ENCODE measurements around the gene FGGY. TPM values are rescaled to one million over a fixed set of nuclear protein-coding genes. Genes with fewer than 3 reads are reported as not detected.

FGGY gene
- total RNA-seq, 2 donors from 2014 or later: 14.1 to 14.8 TPM

DNA sequence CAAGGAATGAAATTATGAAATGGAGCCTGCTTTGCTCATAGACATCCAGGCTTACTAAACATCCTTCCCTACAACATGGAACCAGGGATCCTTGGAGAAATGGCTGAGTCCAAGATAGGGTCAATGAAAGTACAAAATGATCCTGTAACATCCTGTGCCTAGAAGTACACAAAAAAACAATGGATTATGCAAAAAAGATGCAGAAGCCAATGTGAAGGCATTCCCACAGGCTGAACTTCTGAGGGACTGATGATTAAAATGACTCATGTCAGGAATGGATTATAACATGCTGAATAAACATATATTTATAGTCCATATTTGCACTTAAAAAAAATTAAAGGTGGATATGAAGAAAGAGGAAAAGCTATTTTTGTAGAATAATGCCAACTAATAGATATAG, 507.4 kb downstream of the FGGY start:
- DNase-seq: no peak
- Mint-ChIP-seq H3K4me1 (no peaks in the 10 kb centered on the region), H3K4me3 (no peak overlapping the region), H3K27ac (no peak overlapping the region), H3K9me3 (no peaks in the 10 kb centered on the region), H3K36me3 (ENCODE audit: low read depth) (no peaks in the 10 kb centered on the region), H3K27me3 (ENCODE audit: insufficient read depth) (peaks cover 6% of the 10 kb centered on the region)
- TF ChIP-seq, protein P1, sequence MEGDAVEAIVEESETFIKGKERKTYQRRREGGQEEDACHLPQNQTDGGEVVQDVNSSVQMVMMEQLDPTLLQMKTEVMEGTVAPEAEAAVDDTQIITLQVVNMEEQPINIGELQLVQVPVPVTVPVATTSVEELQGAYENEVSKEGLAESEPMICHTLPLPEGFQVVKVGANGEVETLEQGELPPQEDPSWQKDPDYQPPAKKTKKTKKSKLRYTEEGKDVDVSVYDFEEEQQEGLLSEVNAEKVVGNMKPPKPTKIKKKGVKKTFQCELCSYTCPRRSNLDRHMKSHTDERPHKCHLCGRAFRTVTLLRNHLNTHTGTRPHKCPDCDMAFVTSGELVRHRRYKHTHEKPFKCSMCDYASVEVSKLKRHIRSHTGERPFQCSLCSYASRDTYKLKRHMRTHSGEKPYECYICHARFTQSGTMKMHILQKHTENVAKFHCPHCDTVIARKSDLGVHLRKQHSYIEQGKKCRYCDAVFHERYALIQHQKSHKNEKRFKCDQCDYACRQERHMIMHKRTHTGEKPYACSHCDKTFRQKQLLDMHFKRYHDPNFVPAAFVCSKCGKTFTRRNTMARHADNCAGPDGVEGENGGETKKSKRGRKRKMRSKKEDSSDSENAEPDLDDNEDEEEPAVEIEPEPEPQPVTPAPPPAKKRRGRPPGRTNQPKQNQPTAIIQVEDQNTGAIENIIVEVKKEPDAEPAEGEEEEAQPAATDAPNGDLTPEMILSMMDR (conservative IDR thresholded peaks at IDR 0.05): no peak
- Histone ChIP-seq H3K4me3 (ENCODE audit: low read length) (no peak overlapping the region), H3K9me3 (ENCODE audit: control insufficient read depth, low read length) (no peaks in the 10 kb centered on the region), H3K27ac (ENCODE audit: low read depth, low read length) (no peak overlapping the region), H3K9ac (ENCODE audit: extremely low read depth, low read length, poor library complexity, severe bottlenecking) (no peak overlapping the region), H3K27me3 (ENCODE audit: control insufficient read depth, insufficient read depth, low read length, poor library complexity, severe bottlenecking) (peaks cover 8% of the 10 kb centered on the region), H3K4me1 (ENCODE audit: control insufficient read depth, insufficient read depth, low read length) (no peaks in the 10 kb centered on the region), H3K36me3 (ENCODE audit: control insufficient read depth, insufficient read depth, low read length) (no peaks in the 10 kb centered on the region)

DNA sequence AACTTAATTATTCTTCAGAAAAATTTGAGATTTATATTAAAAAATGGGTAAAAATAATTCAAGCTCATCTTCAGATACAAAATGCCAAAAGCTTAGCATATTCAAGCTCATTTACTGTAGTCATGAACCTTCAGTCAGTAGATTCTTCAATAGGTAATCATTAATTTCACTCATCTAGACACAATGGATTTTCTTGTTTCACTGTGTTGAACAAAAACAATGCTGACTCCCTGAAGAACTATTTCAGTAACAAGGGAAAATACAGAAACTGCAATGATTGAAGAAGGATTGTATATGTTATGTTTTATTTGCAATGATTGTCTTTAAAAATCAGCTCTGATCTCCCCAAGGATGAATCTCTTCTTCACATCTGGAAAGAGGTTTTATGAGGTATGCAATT, 508.7 kb downstream of the FGGY start:
- Mint-ChIP-seq H3K36me3 (ENCODE audit: low read depth) (no peaks in the 10 kb centered on the region), H3K4me1 (peaks cover 4% of the 10 kb centered on the region), H3K27ac (no peak overlapping the region), H3K4me3 (no peak overlapping the region), H3K9me3 (no peaks in the 10 kb centered on the region), H3K27me3 (ENCODE audit: insufficient read depth) (peaks cover 6% of the 10 kb centered on the region)
- Histone ChIP-seq H3K4me1 (ENCODE audit: control insufficient read depth, insufficient read depth, low read length) (peaks cover 3% of the 10 kb centered on the region), H3K27ac (ENCODE audit: low read depth, low read length) (no peak overlapping the region), H3K9ac (ENCODE audit: extremely low read depth, low read length, poor library complexity, severe bottlenecking) (no peak overlapping the region), H3K4me3 (ENCODE audit: low read length) (no peak overlapping the region), H3K27me3 (ENCODE audit: control insufficient read depth, insufficient read depth, low read length, poor library complexity, severe bottlenecking) (peaks cover 12% of the 10 kb centered on the region), H3K36me3 (ENCODE audit: control insufficient read depth, insufficient read depth, low read length) (no peaks in the 10 kb centered on the region), H3K9me3 (ENCODE audit: control insufficient read depth, low read length) (no peaks in the 10 kb centered on the region)
- TF ChIP-seq, protein P1 (conservative IDR thresholded peaks at IDR 0.05): no peak
- DNase-seq: no peak

Small RNAs within 50 kb of the gene (microRNA-seq; reads per million reads assigned to microRNA genes)
- not detected for gene MIR4711 (ENCODE audit: borderline microRNAs expressed)

Data from endodermal cell (in vitro differentiated cells).